Measurements from ENCODE around the gene NRP1.
"Not testable (repeated sequence)": the region's sequence is repeated elsewhere in the genome, so short reads cannot be mapped to it uniquely, and the experiment has no call there.

NRP1 gene

DNA sequence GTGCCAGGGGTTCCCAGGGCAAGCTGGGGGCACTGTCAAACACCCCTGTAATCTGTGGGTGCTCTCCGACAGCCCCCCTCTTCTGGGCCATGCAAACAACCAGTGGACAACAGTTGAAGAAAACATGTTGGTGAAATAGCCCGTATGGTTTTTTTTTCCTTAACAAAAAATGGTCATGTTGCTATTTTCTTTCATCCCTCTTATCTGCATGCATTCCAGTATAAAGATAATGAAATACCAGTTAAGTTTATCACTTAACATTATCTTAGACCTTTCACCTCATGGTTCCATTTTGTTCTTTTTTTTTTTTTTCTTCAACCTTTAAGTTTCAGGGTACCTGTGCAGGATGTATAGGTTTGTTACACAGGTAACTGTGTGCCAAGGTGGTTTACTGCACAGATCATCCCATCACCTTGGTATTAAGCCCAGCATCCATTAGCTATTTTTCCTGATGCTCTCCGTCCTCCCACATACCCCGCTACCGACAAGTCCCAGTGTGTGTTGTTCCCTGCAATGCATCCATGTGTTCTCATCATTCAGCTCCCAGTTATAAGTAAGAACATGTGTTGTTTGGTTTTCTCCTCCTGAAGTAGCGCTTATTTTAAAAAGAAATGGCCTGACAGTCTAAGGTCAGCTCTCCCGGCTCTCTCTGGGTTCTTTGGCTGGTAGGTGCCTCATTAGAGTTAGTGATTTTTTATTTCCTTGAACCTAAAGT lies 110.1 kb downstream of the NRP1 start:
- Mint-ChIP-seq H3K36me3 (peaks cover 4% of the 10 kb centered on the region), H3K27me3 (no peaks in the 10 kb centered on the region), H3K4me3 (no peak overlapping the region), H3K9me3 (ENCODE audit: low read depth) (no peaks in the 10 kb centered on the region), H3K4me1 (ENCODE audit: low read depth) (no peaks in the 10 kb centered on the region), H3K27ac (no peak overlapping the region)

DNA sequence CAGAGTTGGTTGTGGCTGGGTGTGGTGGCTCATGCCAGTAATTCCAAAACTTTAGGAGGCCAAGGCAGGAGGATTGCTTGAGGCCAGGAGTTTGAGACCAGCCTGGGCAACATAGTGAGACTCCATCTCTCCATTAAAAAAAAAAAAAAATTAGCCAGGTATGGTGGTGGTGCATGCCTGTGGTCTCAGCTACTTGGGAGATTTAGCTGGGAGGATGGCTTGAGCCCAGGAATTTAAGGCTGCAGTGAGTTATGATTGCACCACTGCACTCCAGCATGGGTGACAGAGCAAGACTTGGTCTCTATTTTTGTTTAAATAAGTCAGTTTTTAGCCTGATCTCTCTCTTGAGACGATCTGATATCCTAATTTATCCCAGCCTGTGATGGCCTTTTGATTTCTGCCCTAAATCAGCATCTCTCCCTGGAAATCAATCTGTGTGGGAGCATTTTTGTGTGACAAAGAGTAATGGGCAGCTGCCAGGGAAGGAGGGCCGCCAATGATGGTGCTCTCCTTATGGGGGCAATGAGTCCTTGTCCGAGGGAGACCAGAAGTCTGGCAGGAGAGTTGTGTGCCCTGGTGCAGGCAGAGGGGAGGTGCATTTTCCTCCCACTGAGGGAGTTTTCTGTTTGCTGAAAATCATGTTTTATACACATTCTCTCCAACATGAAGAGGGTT lies 111.0 kb downstream of the NRP1 start:
- no peak overlapping the region for H3K27ac Mint-ChIP-seq

DNA sequence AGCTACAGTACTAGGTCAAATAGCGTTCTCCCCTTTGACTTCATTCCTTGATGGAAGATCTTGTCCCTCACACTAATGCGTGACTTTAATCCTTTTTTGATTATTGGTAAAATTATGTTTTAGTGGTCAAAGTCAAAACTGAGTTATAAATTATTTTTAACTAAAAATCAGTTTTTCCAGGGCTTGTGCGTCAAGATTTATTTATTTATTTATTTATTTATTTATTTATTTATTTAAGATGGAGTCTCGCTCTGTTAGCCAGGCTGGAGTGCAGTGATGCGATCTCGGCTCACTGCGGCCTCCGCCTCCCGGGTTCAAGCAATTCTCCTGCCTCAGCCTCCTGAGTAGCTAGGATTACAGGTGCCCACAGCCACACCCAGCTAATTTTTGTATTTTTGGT lies 112.2 kb downstream of the NRP1 start:
- H3K36me3 Mint-ChIP-seq; H3K4me1 Mint-ChIP-seq (ENCODE audit: low read depth); H3K9me3 Mint-ChIP-seq (ENCODE audit: low read depth); H3K27me3 Mint-ChIP-seq; H3K4me3 Mint-ChIP-seq; H3K27ac Mint-ChIP-seq: not testable (repeated sequence)

More for the DNA sequence above, 111.0 kb downstream of the NRP1 start:
- Mint-ChIP-seq H3K9me3 (ENCODE audit: low read depth) (no peaks in the 10 kb centered on the region), H3K27me3 (no peaks in the 10 kb centered on the region), H3K4me1 (ENCODE audit: low read depth) (no peaks in the 10 kb centered on the region), H3K36me3 (peaks cover 4% of the 10 kb centered on the region), H3K4me3 (no peak overlapping the region)

DNA sequence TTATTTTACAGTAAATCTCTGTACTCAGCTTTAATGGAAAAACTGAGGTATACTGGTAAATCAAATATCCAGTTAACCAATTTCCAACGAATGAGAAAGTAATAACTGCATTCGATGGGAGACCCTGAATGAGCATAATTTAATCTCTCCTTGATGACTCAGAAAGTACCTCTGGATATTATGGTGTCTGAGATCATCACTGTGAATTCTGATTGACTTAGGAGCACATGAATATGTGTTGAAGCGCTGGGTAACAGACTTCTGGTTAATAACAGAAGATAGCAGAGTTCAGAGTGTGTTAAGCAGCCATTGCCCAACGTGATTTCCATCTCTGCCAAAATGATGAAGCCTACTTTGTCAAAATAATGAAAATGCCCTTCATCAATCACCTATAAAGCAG lies 116.6 kb downstream of the NRP1 start:
- Mint-ChIP-seq H3K27ac (no peak overlapping the region), H3K4me1 (ENCODE audit: low read depth) (peaks cover 14% of the 10 kb centered on the region), H3K4me3 (no peak overlapping the region), H3K9me3 (ENCODE audit: low read depth) (no peaks in the 10 kb centered on the region), H3K27me3 (no peaks in the 10 kb centered on the region), H3K36me3 (no peaks in the 10 kb centered on the region)

DNA sequence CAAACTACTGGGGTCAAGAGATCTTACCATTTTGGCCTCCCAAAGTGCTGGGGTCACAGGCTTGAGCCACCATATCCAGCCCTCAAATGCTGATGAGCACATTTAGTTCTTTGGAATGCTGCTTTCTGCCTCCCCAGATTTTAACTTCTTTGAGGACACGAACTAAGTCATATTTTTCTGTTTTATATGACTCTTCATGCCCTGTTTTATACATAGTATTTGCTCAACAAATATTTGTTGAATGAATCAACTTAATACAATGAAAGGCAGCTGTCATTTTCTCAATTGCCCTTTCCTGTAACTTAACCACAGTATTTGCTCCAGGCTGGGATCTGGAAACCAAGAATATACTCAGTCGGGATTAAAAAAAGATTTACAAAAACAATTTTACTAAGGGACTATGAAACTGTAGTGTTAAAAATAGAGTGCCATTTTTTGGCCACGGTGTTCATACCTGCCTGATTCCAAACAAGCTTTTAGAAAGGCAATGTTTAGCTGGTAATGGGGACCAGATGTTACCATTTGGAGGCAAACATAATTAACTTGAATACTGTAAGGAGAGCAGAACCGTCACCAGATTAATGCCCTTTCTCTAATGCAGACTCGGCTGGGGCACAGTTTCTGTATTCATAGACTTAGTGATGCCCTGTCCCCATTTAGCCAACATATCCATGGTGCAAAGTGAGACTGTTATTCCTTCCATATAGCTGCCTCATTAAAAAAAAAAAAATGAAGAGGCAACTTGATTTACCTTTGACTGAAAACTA lies 117.6 kb downstream of the NRP1 start:
- Mint-ChIP-seq H3K4me1 (ENCODE audit: low read depth) (peaks cover 14% of the 10 kb centered on the region), H3K36me3 (no peaks in the 10 kb centered on the region), H3K9me3 (ENCODE audit: low read depth) (no peaks in the 10 kb centered on the region), H3K4me3 (no peak overlapping the region), H3K27me3 (no peaks in the 10 kb centered on the region), H3K27ac (no peak overlapping the region)

DNA sequence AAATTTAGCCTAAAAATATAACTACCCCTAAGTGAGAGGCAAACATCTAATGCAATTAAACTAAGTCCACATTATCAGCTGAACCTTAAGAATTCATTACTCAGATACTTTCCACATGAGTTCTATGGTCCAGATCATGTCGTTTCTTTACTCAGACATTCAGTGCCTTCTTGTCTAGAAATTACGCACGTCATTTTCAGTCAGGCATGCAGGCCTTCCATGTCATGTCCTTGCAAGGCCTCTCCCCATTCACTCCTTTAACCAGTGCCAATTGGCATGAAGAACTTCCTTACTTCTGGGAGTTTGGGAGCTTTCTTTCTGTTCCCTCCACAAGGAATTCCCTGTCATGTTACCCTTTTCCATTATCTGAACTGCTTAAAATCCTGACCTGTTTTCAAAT lies 118.8 kb downstream of the NRP1 start:
- Mint-ChIP-seq H3K36me3 (no peaks in the 10 kb centered on the region), H3K4me1 (ENCODE audit: low read depth) (peaks cover 23% of the 10 kb centered on the region), H3K4me3 (no peak overlapping the region), H3K27ac (no peak overlapping the region), H3K9me3 (ENCODE audit: low read depth) (no peaks in the 10 kb centered on the region), H3K27me3 (no peaks in the 10 kb centered on the region)

DNA sequence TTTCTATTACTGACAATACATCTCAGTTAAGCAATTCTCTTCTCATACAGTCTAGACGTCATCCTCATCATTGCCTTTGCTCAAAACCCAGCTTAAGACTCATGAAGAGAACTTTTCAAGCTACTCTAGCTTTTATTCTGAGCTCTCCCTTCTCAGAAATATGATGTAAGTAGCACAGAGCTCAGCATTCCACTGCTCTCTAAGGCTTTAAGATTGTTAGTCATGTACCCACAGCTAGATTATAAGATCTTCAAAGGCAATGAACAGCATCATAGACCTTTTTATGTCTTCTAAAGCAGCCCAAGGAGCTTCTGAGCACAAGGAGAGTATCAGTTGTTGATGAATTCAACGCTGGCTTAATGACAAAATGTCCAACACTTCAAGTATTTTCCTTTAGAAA lies 119.3 kb downstream of the NRP1 start:
- Mint-ChIP-seq H3K36me3 (no peaks in the 10 kb centered on the region), H3K9me3 (ENCODE audit: low read depth) (no peaks in the 10 kb centered on the region), H3K4me3 (no peak overlapping the region), H3K4me1 (ENCODE audit: low read depth) (peaks cover 23% of the 10 kb centered on the region), H3K27me3 (no peaks in the 10 kb centered on the region), H3K27ac (no peak overlapping the region)

DNA sequence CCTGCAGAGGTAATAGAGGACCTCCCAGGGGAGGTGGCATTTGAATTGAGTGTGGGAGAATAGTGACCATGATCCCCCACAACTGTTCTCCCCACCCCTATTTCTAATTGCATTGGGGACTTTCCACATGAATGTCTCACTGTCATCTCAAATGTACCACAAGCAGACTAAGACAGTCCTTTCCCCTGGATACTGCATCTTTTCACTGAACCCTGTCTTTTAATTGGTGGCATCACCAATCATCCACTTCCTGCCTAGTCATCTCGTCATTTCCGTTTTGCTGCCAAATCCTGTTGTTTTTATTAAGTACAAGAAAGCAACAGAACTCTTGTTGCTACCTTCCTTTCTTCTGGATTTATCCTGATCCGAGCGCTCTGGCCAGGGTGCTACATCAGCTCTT lies 120.3 kb downstream of the NRP1 start:
- Mint-ChIP-seq H3K36me3 (no peaks in the 10 kb centered on the region), H3K9me3 (ENCODE audit: low read depth) (no peaks in the 10 kb centered on the region), H3K27me3 (no peaks in the 10 kb centered on the region), H3K4me3 (no peak overlapping the region), H3K4me1 (ENCODE audit: low read depth) (peaks cover 23% of the 10 kb centered on the region), H3K27ac (no peak overlapping the region)

DNA sequence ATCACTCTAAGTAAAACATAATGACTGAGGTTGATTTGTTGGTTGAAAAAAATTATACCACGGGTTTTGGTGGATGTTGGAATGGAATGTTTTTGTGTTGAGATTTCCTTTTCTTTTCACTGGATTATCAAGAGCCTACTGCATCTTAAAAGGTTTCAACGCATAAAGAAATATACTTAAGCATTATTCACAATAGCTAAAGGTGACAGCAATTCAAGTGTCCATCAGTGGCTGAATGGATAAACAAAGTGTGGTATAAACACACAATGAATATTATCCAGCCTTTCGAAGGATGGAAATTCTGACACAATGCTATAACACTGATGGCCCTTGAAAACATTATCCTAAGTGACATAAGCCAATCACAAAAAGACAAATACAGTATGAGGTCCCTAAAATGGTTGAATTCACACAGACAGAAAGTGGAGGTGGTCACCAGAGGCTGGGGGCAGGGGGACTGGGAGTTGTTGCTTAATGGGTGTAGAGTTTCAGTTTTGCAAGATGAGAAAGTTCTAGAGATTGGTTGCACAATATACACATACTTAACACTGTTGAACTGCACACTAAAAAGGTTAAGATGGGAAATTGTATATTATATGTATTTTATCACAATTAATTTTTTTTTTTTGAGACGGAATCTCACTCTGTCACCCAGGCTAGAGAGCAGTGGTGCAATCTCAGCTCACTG lies 122.3 kb downstream of the NRP1 start:
- H3K4me3 Mint-ChIP-seq, result no peak overlapping the region
- no peaks in the 10 kb centered on the region for H3K27me3 Mint-ChIP-seq
- peaks cover 23% of the 10 kb centered on the region for H3K4me1 Mint-ChIP-seq (ENCODE audit: low read depth)
- H3K9me3 Mint-ChIP-seq (ENCODE audit: low read depth), result no peaks in the 10 kb centered on the region
- H3K36me3 Mint-ChIP-seq, result no peaks in the 10 kb centered on the region
- no peak overlapping the region for H3K27ac Mint-ChIP-seq

DNA sequence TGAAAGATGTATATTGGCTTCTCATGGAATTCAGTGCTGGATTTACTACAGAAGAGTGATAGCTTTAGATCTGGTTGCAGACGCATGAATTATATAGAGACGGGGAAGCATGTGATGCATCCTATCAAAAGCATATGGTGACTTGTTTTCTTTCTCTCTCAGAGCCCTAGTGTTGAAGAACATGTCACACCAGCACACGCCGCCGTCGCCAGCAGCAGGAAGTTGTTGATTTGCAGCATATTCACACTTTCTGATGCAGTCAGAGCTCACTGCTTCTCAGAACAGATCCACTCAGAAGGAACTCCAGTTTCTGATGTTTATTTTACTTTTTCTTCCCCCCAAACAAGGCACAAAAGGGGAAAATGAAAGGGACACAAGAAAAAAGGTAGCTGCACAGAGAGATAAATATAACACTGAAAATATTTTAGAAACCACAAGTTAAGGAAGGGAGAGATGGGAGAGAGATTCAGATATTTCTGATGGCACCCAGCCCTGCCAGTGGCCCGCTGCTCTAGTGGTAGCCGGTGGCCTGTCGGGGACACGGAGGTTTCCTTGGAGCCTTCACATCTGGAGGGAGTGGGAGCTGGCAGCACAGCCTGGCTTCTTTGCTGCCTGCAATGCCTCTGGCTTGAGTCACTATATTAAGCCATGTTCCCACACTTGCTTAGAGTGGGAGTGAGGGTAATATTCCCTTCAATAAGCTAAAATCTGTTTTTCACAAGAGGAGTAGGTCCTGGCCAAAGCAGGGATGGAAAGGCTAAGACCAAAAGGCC lies 123.2 kb downstream of the NRP1 start:
- H3K9me3 Mint-ChIP-seq (ENCODE audit: low read depth), result no peaks in the 10 kb centered on the region
- no peaks in the 10 kb centered on the region for H3K27me3 Mint-ChIP-seq
- H3K27ac Mint-ChIP-seq, result peak overlapping the region; percentile 35
- peaks cover 23% of the 10 kb centered on the region for H3K4me1 Mint-ChIP-seq (ENCODE audit: low read depth)
- H3K4me3 Mint-ChIP-seq, result peak overlapping the region; percentile 17
- H3K36me3 Mint-ChIP-seq, result no peaks in the 10 kb centered on the region

DNA sequence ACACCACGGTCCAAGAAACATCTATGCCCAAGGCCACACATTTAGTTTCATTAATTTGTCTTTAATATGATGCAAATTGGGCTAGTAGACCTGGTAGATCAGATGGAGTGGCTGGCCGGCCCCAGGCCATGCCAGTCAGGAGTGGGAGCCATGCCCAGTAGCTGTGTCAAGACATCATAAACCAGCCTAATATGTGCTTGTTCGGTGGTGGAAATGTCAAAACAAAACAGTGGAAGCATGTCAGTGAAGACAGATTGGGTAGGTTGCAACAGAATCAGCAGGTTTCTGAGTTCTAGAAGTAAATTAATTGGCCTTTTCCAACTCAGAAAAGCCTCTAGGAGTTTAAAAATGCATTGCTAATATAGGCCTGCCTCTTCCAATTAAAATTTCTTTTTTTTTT lies 124.7 kb downstream of the NRP1 start:
- Mint-ChIP-seq H3K9me3 (ENCODE audit: low read depth) (no peaks in the 10 kb centered on the region), H3K36me3 (no peaks in the 10 kb centered on the region), H3K27me3 (no peaks in the 10 kb centered on the region), H3K4me1 (ENCODE audit: low read depth) (peaks cover 16% of the 10 kb centered on the region), H3K4me3 (no peak overlapping the region), H3K27ac (no peak overlapping the region)

DNA sequence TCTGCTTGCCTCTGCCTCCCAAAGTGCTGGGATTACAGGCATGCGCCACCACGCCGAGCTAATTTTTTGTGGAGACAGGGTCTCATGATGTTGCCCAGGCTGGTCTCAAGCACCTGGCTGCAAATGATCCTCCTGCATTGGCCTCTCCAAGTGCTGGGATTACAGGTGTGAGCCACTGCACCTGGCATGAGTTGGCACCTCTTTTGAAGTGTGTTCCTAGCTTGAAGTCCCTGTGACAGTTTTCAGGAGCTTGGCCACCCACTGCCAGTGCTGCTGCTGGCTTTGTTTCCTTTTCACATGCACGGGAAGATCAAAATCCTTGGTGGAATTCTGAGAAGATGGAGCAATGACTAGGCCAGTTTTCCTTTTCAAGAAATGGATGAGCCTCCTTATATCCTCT lies 126.3 kb downstream of the NRP1 start:
- Mint-ChIP-seq H3K4me3 (no peak overlapping the region), H3K27me3 (no peaks in the 10 kb centered on the region), H3K9me3 (ENCODE audit: low read depth) (no peaks in the 10 kb centered on the region), H3K4me1 (ENCODE audit: low read depth) (peaks cover 9% of the 10 kb centered on the region), H3K27ac (no peak overlapping the region), H3K36me3 (no peaks in the 10 kb centered on the region)

DNA sequence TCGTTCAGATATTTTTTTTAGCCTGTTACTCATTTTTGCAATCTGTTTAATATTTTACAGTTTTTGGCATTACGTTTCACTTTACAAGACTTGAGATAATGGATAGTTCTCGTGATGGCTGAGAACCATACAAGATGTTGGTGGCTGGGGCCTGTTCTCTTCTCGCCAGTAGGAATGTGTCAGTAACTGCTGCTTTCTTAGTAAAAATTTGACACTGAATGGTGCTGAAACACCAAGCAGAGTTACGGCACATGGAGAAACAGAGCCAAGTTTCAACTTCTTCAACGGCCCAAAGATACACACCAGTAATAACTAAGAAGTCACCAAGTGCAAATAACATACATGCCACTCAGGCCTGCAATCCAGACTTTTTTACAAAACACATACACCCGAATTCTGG lies 130.4 kb downstream of the NRP1 start:
- H3K27ac Mint-ChIP-seq, result no peak overlapping the region
- no peaks in the 10 kb centered on the region for H3K27me3 Mint-ChIP-seq
- no peaks in the 10 kb centered on the region for H3K9me3 Mint-ChIP-seq (ENCODE audit: low read depth)
- H3K36me3 Mint-ChIP-seq, result no peaks in the 10 kb centered on the region
- no peak overlapping the region for H3K4me3 Mint-ChIP-seq
- H3K4me1 Mint-ChIP-seq (ENCODE audit: low read depth), result no peaks in the 10 kb centered on the region

DNA sequence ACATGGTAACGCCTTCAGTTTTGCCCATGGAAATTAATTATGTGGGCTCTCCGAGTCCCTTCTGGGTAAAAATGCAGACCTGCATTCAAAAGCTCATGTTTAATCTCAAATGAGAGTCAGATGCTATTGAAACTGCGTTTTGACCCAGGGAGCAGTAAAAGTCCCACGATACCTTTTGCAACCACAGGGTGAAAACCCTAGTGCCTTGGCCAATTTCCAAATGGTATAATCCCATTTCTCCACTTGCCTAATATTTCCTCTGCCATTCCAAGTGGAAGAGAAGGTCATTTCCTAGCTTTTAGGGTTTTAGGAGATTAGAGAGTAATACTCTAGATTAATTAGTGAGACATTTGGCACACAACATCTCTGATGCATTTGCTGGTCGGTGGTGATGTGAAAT lies 132.5 kb downstream of the NRP1 start:
- Mint-ChIP-seq H3K36me3 (no peaks in the 10 kb centered on the region), H3K4me1 (ENCODE audit: low read depth) (no peaks in the 10 kb centered on the region), H3K27me3 (no peaks in the 10 kb centered on the region), H3K27ac (no peak overlapping the region), H3K9me3 (ENCODE audit: low read depth) (no peaks in the 10 kb centered on the region), H3K4me3 (no peak overlapping the region)
